IPS-18c (cell line): ENCODE measurements around the gene CRK.

Experiments used
- H3K4me3 ChIP-seq: 2 replicates; pipeline ENCODE4 v1.7.0; 2013; ENCODE audit warnings: low read depth, mild to moderate bottlenecking, low read length, moderate library complexity; ENCODE audit not compliant: insufficient read depth
- H3K9me3 ChIP-seq: one replicate; pipeline ENCODE4 v1.6.1; 2013; ENCODE audit warnings: mild to moderate bottlenecking, low read length, moderate library complexity; ENCODE audit not compliant: control insufficient read depth, insufficient read depth

Gene CRK

DNA sequence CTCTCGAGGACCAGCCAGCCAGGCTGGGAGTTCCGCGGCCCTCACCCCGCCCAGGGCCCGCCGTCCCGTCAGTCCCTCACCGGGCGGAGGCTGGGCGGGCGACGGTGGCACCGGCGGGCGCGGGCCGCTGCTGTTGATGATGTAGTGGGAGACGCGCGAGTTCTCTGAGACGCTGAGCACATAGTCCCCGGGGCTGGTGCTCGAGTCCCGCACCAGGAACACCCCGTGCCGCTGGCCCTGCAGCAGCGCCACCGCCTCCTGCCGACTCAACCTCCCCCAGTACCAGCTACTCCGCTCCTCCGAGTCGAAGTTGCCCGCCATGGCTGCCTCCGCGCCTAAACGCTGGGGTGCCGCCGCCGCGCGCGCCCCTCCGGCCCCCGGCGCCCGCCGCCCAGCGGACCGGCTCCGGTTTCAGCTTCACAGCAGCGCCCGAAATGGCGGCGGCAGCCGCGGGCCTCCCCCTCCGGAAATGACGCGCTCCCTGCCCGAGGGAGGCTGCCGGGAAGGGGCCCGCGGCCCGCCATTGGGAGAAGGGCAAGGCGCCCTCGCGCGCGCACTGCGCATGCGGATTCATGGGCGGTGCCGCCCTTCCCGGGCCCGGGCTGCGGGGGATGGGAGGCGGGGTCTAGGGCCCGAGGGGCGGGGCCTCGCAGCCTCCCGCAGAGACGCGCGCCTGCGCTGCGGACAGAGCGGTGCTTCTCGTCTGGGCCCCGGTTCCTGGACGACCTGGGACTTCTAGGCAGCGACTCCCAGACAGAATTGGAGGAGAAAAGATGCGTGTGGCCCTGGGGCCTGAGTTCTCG lies at the start of gene CRK:
Gene CRK, minus strand, starts transcription at position 436 of the 803 bp plus-strand sequence. Its CDS starts 115 bp downstream, at position 321.
- H3K4me3 ChIP-seq = peak within 1 kb of the TSS; percentile 99
- no peaks in the 10 kb centered on the region for H3K9me3 ChIP-seq

DNA sequence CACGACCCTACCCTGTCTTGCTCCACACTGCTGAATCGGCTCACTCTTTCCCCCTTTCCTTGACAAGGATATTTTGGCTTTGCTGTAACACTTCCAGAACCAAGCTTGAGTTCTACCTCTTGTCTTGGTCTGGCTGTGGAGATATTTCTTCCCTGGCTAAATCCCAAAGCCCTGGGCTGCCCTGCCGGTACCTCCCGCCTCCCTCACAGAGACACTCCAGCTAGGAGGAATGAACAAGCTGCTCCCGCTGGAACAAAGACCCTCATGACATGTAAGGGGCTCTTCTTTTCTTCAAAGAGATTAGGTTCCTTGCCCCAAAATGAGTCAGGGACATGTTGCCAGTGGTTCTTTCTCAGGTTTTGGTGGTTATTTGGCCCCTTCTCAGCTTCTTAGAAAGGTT lies 49.6 kb upstream of the CRK start:
- H3K4me3 ChIP-seq = no peak overlapping the region
- H3K9me3 ChIP-seq = no peaks in the 10 kb centered on the region

DNA sequence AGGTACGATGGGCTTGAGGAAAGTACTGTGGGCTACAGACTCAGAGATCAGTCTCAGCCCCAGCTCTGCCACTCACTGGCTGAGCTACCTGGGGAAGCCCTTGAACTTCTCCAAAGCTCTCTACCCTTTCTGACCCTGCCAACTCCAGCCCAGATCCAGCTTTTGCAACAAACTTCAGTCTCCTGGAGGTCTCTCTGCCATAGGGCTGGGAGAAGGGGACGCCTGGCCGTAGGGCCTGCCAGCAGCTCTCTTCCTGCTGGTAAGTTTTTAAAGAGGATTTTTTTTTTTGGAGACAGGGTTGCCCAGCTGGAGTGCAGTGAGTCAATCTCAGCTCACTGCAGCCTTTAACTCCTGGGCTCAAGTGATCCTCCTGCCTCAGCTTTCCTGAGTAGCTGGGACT lies 48.8 kb upstream of the CRK start:
- Histone ChIP-seq H3K4me3 (no peak overlapping the region), H3K9me3 (no peaks in the 10 kb centered on the region)

DNA sequence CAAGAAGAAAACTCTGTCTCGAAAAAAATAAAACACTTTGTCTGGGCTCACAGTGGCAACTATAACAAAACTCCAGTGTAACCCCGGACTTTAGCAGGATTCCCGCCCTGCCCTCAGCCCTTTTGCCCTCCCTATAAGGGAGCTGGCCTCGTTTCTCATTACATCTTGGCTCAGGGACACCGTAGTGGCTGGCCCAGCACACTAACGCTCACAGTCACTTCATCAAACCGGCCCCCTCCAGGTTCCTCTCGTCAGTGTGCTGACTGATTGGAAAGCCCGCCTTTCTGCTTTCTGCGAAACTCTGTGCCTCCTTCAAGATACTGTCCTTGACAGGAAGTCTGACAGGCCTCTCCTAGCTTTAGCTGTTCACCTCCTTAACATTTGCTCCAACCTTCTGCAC lies 47.7 kb upstream of the CRK start:
- no peaks in the 10 kb centered on the region for H3K9me3 ChIP-seq
- H3K4me3 ChIP-seq = no peak overlapping the region

DNA sequence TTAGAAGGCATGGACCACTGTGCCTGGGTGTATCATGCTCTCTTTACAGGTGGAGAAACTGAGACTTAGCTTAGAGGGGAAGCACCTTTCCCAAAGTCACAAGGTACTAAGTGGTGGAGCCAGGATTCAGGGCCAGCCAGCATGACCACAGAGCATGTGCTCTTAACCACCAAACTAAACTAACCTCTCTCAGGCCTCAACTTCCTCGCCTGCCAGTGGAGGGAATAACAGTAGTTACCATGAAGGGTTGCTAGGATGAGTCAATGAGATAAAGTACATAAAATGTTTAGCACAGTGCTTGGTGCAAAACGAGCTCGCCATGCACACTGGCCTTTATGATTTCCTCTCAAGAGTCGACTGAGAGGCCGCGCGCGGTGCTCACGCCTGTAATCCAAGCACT lies 42.8 kb upstream of the CRK start:
- Histone ChIP-seq H3K4me3 (no peak overlapping the region), H3K9me3 (no peaks in the 10 kb centered on the region)

DNA sequence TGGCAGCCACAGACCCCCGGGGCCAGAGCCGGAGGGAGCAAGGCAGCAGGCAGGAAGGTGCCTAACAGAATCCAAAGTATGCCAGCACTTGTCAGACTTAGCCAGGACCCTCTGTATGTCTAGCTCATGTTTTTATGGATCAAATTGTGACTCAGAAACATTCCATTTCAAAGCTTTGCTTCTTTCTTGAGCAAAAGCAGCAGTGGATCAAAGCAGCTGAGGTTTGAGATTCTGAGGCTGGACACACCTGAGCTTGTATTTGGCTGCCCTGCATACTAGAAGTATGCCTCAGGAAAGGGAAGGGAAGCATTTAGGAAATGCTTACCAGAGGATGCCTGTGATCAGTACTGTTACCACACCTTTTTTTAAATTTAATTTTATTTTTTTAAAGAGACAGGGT lies 42.2 kb upstream of the CRK start:
- Histone ChIP-seq H3K4me3 (no peak overlapping the region), H3K9me3 (no peaks in the 10 kb centered on the region)

DNA sequence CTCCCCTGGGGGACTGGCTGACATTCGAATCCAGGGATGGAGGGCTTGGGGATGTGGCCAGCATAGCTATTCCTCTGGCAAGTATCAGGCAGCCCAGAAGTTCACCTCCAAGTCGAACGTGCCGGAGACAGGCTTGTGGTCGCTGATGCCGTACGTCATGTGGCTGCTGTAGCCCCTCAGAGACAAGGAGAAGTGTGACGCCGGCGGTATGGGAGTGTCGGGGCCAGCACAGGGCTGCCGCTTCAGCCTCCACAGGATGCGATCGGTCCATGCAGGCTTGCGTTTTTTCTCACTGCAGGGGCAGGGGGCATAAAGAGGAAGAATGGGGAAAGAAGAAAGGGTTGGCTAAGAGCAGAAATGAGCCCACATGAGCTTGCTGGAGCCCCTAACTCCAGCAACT lies 41.8 kb upstream of the CRK start:
- H3K9me3 ChIP-seq = no peaks in the 10 kb centered on the region

DNA sequence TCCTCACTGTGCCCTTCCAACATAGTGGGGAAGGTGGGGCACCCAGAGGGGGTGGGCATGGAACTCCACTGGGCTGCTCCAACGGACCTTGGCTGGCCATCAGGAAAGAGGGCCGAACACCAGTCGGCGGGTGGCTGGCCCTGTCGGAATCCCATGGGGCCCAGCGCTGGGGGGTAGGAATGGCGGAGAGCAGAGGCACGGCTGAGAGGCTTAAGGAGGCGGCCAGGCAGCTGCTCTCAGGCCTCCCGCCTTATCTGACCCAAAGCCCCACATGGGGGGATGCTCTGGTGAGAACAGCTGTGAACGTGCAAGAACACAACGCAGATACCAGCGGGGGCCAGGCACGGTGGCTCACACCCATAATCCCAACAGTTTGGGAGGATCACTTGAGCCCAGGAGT lies 40.8 kb upstream of the CRK start:
- Histone ChIP-seq H3K4me3 (no peak overlapping the region), H3K9me3 (no peaks in the 10 kb centered on the region)

More for the DNA sequence above, 41.8 kb upstream of the CRK start:
- no peak overlapping the region for H3K4me3 ChIP-seq

DNA sequence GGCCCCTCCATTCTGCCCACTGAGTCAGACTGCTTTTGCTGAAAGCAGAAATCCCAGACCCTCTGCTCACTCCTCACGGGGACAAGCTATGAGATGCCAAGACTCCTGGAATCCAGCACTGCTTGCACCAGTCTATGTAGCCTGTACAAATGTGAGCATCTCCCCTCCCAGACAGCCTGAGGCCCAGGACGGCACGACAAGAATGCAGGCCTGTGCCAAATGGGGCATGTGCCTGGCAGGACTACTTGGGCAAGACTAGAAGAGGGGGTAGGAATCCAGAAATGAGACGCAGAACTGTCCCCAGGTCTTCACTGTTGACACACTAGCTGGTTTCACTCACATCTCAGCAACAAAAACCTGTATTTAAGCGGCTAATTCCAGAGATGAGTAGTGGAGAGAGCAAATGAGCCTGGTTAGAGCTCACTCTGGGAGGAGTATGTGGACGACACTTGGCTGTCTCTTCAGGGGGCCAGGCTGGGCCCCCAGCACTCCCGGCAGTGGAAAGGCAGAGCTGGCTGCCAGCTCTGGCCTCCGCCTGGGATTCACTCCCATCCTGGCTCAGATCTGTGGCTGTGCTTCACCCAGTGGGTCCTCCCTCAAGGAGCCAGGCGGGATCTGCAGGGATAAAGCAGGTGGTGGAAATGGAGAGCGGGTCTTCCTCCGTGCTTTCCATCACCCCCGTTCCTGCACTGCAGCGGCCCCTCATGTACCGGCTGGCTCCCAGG lies 39.4 kb upstream of the CRK start:
- H3K9me3 ChIP-seq = no peaks in the 10 kb centered on the region
- no peak overlapping the region for H3K4me3 ChIP-seq

DNA sequence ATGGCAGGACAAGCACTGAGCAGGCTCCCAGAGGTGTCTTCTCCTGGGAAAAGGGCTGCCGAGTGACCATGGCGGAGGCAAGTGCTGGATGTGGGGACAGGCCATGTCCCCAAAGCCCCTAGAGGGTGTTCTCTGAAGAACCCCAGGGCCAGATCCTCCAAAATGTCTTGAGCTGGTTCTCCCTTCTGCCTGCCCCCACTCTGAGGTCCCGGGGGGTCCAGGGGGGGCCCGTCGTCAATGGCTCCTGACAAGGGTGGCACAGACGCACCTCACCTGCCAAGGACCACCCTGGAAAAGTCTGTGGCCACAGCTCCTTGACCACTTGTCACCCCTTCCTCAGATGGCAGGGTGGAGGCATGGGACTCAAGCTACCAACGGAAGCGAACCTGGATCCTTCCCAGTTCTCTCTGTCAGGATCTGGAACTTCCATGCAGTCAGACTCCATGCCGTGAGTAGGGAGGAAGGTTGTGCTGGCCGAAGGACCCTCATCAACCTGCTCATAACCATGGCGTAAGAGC lies 38.8 kb upstream of the CRK start:
- Histone ChIP-seq H3K4me3 (no peak overlapping the region), H3K9me3 (no peaks in the 10 kb centered on the region)

DNA sequence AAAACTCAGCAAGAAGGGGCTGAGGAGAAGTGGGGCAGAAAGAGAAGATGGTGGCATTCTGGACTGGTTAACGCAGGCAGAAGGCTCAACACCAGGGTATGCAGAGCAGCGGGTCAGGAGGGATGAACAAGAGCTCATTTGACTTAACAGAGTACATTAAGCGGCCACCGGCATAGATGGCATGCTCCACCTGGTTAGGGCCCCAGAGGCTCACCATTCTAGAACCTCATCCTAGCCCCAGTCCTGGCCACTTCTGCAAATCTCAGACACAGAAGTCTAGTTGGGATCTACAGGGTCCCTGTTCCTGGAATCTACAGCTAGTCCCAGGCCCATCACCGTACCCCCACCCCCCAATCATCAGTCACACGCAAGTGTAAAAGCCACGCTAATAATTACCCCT lies 38.2 kb upstream of the CRK start:
- Histone ChIP-seq H3K4me3 (no peak overlapping the region), H3K9me3 (no peaks in the 10 kb centered on the region)

DNA sequence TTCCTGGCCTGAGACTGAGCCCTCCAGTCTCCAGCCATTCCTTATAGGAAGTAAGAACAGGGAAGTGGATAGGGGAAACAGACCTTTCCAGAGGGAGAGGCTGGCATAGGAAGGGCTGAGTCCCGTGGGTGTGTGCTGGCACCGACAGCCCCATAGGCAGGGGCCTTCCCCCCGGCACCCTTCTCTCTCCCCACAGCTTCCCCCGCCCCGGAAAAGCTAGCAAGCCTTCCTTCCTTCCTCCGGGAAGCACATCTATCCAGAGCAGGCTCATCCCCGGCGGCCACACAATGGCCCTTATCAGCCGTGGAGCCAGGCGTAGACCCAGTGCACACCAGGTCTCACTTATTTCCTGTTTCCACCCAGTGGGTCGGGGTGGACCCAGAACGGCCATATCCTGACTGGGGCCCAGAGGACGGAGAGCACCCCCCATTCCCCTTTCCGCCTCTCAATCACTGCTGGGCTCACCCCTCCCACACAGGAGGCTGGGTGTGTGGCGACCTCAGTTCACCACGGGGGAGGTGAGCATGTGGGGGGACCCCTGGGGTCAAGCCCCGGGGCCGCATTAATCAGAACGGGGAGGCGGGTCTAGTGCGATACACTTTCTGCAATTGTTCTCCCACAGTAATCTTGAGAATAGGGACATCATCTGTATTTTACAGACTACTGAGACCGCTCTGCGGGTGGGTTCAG lies 37.4 kb upstream of the CRK start:
- Histone ChIP-seq H3K4me3 (no peak overlapping the region), H3K9me3 (no peaks in the 10 kb centered on the region)

DNA sequence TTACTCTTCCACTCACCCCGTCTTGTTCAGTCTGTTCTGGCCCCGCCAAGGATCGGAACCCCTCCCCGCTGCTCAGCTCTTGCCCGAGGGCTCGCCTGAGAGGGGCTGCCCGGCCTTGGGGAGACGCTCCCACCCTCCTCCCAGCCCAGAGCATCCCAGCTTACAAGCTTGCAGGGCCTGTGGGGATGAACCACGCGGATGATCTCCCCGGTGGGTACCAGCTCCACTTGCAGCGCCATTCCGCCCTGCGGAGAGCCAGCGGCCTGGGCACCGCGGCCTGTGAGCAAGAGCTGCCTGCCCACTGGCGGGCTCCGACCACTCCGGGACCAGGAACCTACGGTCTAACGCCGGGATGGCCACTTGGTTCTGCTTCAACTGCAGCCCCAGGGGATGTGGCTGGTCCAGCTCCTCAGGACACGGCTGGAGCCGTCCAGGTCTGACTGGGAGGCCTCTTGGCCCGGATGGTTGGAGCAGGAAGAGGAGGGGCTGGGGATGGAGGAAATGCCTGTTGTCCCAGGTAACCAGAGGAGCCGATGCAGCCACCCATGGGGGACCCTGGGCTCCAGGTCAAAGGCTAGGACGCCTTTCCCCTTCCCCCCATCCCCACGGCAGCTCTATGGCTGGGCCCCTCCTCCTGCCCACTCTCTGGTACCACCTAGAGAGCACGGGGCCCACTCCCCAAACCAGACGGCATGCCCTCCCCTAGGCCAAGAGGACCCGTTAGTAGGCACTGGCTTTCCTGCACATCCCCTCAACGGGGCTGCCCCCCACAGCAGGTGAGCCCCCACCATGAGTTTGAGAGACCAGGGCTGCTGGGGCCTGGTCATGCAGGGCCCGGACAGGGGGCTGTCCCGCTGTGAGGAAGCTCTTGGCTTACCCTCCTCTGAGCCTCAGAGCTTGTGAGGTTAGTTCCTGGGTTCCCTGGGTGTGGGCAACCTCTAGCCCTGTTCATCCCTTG lies 36.5 kb upstream of the CRK start, which contains the start of gene MYO1C:
Gene MYO1C, minus strand, starts transcription at position 438 of the 958 bp plus-strand sequence. Its CDS starts 199 bp downstream, at position 239.
- H3K4me3 ChIP-seq = peak within 1 kb of the TSS; percentile 74
- H3K9me3 ChIP-seq = no peaks in the 10 kb centered on the region

DNA sequence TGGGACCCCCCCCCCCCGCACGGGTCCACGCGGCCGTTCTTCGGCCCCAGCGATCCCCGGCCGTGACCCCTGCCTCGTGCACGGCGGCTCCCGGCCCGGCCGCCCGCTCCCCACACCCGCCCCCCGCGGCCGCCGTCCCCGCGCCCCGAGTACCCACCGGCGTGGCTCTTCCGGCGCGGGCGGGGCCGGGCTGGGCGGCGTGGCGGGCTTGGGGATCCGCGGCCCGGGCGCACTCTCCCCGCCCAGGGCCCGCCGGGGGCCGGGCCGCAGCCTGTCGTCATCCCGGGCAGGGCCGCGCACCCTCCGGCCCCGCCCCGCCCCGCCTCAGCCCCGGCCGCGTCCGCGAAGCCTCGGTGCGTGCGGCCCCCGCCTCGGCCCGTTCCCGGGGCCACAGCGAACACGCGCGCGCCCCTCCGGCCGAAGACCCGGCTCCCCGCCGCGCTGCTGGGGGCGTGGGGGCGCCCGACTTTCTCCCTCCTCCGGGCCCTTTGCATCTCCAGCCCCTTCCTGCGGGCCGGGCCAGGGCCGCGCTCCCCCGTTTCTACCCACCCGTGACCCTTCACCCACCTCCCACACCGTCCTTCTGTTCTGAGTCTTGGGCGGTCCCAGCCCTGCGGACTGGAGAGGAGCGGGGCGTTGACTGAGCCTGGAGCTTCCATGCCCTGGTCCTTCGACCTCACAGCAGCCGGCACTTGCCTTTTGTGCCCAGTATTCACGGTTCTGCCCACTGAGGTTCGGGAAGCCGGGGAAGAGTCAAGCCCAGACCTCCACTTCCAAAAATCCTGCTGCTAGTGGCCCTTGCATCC lies 35.6 kb upstream of the CRK start:
- H3K9me3 ChIP-seq = no peaks in the 10 kb centered on the region
- peak overlapping the region; percentile 84 for H3K4me3 ChIP-seq

DNA sequence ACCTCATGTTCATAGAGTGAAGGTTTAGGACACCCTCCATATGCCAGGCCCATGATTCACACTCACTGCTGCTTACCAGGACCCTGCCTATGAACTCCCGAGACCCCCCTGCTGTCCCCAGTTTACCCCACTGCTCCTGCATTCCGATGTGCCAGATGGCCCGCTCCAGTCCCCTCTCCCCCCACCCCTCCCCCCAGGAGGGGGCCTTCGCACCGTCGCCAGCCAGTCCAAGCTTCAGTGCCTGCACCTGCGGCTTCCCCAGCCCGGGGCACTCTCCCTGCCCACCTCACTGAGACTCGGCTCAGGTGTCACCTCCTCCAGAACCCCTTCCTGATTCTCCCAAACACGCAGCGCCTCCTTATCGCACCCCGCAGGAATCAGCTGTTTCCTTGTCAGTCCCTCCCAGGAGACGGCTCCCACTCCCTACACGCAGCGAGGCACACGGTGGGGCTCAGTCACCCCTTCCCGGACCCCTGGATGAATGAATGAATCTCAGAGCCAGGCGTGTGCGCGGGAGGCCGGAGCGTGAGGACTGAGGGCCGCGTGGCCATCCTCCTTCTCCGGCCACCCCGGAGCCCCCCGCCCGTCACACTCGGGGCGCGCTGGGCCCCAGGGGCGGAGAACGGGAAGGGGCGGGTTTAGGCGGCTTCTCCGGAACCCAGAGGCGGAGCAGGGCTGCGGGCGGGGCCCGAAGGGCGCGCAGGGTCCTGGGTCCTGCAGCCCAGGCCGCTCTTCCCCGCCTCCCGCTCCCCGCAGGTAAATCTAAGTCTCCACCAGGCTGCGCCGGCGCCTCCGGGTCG lies 34.8 kb upstream of the CRK start:
- Histone ChIP-seq H3K4me3 (peak overlapping the region; percentile 84), H3K9me3 (no peaks in the 10 kb centered on the region)
